ENCODE measurements around the gene OSBPL2.

DNA sequence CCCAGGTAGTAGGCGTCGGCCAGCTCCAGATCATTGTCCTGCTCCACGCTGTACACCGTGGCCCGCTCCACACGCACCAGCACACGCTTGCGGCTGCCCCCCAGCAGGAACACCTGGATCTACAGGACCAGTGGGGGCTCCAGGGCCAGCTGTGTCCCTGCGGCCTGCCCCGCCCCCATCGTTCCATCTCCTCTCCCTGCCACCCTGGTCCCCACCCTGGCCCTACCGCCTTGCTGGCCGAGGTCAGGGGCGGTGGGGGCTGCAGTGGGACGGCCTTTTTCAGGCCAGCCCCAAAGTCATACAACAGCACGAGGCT, 74.3 kb downstream of the OSBPL2 start:
- no peak for TF ChIP-seq EZH2 (IDR thresholded peaks at IDR 0.05; ENCODE audit: insufficient read depth, poor library complexity, severe bottlenecking)
- TF ChIP-seq EZH2phosphoT487 (IDR thresholded peaks at IDR 0.05; ENCODE audit: insufficient read depth, low read depth): no peak
